Iris pigment epithelial cell (primary cell): Measurements from ENCODE around the gene GABARAP.

Source experiments
- DNase-seq: peaks from one replicate; pipeline ENCODE4 v3.0.0-alpha.2; 2011; ENCODE audit warnings: low read depth

GABARAP gene

DNA sequence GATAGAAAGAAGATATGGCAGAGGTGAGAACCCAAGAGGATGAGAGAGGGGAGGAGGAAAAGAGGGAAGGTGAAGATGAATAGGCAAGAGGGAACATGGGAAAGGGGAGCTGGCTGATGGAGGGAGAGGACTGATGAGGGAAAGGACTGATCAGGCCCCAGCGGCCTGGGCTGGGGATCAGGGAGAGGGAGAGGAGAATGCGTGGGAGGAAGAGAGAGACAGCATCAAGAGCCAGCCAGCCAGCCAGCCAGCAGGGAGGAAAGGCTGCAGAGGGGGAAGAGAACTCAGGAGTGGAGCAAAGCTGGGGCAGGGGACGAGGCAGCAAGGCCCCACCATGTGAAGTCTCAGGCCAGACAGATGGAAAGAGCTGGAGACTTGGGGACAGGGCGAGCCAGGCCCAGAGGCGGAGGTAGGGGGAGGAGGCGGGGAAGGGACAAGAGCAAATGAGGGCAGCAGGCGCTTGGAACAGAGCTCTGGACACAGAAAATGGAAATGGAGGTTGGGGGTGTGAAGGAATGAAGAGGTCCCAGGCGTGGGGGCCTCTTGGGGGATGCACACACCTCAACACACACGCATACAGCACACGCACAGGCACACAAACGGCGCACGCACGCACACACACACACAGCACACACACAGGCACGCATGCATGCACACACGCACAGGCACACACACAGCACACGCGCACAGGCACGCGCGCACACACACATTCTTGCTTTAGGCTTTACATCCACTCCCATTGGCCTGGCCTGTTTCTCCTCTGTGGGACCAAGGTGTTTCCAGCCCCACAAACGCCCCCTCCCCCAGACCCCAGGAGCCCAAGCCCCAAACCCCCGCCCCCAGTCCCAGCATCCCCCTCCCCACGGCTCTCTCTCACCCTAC is 34.9 kb downstream of the GABARAP start:
- DNase-seq, result peak; percentile 41

DNA sequence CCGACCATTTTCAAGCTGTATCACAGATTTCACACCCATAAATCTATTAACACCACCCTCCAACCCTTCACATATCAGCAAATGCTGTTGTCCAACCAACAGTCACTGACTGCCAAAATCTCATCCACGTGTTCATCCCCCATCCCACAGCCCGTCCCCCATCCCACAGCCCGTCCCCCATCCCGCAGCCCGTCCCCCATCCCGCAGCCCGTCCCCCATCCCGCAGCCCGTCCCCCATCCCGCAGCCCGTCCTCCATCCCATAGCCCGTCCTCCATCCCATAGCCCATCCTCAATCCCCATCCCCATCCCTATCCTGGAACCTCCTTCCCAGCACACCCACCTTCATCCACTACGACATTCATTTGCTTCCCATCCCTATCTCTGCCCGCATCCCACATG is 36.7 kb downstream of the GABARAP start:
- no peak for DNase-seq

DNA sequence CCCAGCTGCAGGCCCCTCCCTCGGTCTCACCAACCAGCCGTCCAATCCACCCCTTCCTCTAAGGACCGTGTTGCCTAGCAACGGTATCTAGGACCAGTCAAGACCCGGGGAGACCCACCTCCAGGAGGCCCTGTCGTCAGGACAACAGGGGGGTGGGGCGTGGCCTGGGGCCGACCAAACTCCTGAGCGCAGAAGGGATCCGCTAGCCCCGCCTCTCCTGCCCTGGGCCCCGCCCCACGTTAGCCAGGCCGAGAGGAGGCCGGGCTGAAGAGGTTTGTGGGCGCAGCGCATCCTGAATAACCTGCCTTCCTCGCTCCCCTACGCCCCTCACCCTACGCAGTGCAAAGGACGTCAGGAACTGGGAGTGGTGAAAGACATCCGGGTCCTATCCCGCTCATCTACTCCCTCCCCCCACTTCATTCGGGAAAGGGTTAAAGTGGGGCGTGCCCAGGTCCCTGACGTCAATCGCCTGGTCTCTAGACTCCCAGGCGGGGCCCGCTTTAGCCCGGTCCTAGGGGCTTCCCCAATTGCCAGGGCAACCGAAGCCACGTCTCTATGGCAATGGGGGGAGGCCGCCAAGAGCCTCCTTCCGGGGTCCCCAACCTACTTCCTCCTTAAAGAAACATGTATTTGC is 37.3 kb downstream of the GABARAP start:
- peak; percentile 83 for DNase-seq

DNA sequence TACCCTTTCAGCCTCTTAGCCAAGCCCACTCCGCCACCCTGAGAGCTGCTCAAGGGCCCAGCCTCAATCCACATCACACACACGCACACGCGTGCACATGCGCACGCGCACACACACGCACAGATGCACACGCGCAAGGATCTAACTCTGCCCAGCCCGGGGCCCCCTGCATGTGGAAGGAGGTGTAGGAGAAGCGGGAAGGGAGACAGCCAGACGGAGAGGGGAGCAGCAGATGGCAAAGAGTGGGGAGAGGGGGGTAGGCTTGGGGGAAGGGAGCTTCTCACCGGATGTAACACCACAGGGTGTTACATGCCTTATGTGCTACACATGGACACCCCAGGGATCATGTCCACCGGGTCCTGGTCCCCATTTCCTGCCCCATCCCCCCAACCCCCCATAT is 37.9 kb downstream of the GABARAP start:
- DNase-seq, result no peak

DNA sequence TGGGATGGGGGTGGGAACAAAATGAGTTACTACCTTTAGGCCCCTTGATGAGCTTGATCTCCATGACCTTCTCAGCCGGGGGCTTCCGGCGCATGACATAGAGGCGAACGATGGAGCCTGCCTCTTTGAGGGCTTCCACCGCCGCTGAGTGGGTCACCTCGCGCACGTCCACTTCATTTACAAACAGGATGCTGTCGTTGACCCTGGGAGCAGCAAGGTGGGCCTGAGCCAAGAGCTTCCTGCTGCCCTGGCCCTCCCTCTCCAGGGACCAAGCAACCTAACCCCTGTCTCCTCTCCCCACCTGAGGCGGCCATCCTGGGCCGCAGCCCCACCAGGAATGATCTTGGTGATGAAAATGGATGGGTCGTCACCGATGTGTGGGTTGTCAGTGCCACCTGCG is 38.9 kb downstream of the GABARAP start:
- no peak for DNase-seq

DNA sequence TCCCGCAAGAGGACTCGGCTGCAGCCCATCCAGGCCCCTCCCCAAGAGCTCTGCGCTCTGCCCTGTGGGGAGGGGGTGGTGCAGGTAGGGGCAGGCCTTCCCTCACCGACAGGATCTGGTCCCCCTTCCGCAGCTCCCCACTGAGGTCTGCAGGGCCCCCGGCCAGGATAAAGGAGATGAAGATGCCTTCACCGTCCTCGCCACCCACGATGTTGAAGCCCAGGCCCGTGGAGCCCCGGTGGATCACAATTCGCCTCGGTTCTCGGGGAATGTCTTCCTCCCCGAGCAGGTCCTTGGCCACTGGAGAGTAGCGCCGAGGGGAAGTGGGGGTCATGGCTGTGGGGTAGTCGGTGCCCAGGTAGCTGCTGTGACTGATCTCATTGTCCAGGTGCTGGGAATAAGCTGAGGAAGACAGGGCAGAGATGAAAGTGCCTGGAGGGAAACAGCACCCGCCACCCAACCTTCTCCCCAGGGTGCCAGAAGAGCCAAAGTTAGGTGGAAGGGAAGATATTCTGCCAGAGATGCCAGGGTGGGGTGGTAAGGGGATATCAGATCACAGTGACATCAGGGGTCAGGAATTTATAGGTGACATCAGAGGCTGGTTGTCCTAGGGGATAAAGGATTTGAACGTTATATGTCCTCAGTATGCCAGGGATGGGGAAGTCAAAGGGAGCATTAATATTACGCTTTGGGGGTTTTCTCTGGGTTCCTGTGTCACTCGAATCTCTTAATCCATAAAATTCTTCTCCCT is 45.4 kb downstream of the GABARAP start:
- no peak for DNase-seq

DNA sequence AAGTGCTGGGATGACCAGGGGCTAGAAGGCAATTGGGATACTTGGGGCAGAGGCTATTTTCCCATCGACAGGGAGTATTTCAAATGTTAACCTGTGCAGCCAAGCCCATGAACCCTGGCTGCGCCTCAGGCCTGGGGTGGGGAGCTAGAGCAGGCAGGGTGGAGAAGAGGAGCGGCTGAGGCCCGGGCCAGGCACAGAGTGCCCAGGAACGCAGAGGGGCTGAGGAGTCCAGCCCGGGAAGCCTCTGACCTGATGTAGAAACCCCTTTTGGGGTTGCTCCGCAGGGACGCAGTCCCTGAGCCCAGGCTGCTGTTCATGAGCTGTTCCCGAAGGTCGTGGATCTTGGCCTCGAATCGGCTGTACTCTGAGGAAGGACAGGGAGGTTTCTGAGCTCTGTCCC is 46.3 kb downstream of the GABARAP start:
- DNase-seq, result no peak

DNA sequence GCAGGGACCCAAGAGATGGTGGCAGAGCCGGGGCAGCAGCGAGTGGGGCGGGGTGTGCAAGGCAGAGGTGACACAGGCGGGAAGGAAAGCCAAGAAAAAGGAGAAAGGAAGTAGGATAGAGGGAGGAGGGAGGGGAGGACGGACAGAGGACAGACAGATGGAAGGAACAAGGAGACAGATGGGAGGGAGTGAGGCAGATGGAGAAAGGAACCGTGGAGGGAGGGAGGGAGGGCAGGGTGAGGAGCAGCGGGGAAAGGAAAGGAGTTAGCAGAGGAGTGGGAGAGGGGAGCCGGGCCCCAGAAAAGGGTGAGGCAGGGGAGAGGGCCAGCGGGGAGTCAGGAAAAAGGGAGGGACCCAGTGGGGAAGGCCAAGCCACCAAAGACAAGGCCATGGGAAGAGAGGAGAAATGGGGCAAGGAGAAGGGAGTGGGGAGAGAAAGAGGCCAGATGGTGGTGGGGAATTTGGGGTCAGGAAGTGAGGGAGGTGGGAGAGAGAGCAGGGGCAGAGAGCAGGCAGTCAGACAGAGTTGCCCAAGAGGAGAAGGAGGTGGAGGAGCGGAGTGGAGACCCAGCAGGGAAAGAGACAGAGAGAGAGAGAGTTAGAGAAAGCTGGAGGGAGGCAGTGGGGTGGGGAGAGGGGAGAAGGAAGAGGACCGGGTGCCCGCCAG is 49.8 kb downstream of the GABARAP start:
- DNase-seq, result no peak

DNA sequence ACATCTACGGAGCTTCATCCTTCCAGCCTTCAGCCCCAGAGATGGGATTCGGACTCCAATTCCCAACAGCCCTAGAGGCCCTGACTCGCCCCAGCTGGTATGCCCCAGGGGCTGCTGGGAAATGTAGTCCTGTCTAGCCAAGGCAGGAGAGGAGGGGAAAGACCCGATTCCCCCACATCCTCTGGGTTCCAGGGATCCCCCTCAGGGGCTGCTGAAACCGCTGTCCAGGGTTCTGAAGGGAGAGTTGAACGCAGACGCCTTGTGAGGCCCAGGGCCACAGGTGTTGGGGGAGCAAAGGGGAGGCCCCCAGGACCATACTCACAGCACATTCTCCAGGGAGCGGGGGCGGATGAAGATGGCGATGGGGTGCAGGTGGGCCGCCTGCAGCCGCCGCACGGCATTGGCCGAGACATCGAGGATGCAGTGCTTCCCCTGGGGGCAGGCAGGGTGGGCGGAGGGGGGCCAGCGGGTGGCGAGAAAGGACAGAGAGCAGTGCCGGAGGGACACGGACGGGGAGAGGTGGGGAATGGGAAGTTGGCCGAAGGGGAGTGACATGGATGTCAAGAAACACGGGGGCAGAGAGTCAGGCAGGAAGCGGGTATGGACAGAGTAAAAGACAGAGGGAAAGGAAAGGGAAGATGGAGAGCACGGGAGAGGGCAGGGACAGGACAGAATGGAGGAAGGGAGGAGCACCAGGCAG is 50.5 kb downstream of the GABARAP start:
- DNase-seq, result peak; percentile 30

DNA sequence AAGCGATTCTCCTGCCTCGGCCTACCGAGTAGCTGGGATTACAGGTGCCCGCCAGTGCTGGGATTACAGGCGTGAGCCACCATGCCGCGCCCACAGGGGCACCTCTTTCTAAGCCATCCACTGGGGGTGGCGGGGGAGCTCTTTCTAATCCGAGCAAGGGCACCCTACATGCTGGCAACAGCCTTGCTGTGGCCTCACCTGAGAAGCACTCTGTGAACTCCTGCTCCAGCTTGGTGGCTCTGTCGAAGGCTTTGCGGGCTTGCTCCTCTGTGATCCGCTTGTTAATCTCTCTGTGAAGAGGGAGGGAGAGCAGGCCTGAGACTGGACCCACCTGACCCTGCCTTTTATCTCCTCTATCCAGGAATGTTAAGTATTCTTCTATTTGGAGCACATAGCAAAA is 51.2 kb downstream of the GABARAP start:
- no peak for DNase-seq

DNA sequence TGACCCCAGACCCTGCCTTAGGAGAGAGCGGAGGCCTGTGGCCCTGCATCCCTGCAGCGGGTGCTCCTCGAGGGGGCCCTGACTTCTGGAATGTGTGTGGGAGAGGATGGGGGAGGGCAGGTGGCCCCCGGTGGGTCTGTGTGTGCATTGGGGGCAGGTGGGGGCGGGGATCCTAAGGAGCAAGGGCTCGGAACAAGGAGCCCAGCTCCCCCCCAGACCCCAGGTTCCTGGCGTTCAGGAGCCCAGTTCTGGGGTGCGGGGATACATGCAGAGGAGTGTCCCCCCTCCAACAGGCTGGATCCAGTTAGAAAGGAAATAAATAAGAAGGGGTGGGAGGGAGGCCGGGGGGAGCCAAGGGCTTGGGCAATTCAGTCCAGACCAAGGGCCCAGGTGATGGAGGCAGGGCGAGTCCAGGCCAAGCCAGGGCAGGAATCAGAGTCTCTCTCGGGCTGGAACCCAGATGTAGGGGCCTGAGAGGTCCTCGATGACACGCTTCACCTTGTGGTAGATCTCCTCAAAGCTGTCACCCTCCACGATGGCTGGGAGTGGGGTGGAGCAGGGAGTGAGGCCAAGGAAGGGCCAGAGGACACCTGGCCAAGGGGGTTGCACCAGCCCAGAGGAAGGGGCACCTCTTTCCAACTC is 51.9 kb downstream of the GABARAP start:
- no peak for DNase-seq
